NK-92 (cell line): ENCODE measurements around the gene ANTXR2.
"Not testable (repeated sequence)": the region's sequence is repeated elsewhere in the genome, so short reads cannot be mapped to it uniquely, and the experiment has no call there.

ENCODE experiments used
- DNase-seq: peaks from one replicate; lab custom pipeline; 2025; ENCODE audit not compliant: unreplicated experiment; lab: John Stamatoyannopoulos, UW

The ANTXR2 gene

DNA sequence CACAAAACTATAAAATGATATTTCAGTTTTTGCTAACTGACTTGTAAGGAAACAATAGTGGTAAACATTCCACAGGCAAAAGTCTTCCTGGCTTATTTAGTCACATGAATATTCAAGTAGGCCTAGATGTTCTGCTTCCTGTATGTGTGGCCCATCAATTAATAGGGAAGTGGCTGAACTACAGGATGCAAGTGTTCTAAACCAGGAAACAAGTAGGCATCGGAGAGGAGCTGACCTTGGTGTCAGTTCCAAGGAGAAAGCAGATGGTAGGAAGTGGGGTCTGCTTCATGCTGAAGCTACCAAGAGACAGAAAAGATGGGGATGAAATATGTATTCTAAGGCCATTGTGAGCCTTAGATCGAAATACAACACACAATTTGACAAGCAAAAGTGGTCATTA lies 149.7 kb downstream of the ANTXR2 start:
- no peak for DNase-seq

DNA sequence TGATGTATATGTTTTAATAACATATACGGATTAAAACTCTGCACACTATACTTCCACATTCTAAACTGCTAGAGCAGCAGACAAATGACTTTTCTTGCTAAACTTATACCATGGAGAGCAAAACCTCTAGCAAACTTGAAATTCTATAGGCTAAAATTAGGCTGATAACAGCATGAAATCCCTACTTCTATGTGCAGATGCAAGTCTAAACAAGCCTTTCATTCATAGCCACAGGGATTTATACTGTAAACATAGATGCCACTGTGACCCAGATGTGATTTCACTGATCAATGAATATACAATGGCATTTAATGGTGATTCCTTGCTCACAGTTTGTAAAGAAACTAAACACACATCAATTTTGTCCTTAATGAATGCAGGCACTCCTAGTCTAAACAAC lies 151.0 kb downstream of the ANTXR2 start:
- no peak for DNase-seq

DNA sequence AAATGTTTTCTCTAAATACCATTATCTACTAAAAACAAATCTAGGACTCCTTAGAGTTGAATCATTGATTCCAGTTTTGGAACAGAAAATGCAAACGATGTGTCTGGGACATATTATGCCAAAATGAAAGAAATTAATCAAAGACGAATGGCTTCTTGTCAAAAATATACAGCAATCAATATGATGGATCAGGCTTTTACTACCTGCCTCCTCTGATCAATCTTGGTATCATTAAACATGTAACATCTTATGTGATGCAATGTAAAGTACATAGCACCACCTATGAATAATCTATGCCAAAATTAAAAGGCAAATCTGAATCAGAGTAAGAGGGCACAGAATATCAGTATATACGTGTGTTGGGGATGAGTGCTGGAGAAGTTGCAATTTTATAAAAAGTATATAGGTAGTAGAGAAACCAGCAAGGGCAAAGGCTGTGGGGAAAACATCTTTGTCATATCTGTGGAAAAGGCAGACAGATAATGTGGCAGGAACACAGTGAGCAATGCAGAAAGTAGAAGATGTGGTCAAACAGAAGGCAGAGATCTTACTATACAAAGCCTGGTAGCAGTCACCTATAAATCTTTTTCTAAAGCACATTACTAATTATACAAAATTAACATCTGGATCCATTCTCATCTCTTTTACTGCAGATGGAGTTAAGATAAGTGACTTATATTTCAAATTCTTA lies 152.7 kb downstream of the ANTXR2 start:
- DNase-seq: no peak

DNA sequence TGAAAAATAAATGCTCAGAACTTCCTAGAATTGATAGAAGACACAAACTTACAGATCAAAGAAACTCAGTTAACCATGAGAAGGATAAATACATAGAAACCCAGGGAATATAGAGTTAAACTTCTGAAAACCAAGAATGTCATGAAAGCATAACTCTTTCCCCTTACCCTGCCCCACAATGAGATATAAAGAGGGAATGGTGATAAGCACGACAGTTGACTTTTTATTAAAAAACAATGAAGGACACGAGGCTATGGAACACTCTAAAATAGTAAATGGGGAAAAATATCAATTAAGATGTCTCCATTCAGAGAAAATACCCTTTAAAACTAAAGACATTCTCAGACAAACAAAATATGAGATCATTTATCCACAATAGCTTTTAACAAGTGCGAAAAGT lies 154.7 kb downstream of the ANTXR2 start:
- DNase-seq: no peak

DNA sequence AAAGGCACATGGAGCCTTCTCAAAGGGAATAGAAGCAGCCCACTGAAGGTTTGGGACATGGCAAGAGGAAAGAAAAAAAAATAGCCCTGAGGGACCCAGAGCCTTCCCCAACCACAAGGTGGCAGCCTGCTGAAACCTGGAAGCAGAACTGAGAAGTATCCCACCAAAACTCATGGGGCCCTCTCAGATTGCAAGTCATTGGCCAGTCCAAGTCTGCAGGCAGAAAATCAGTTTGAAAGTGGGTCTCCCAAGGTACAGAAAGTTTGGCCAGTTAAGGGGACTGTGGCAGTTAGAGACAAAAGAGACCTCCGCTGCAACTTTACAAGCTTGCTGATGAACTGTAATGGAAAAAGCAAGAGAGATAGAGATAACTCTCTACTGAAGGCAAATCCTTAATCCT lies 155.8 kb downstream of the ANTXR2 start:
- no peak for DNase-seq

DNA sequence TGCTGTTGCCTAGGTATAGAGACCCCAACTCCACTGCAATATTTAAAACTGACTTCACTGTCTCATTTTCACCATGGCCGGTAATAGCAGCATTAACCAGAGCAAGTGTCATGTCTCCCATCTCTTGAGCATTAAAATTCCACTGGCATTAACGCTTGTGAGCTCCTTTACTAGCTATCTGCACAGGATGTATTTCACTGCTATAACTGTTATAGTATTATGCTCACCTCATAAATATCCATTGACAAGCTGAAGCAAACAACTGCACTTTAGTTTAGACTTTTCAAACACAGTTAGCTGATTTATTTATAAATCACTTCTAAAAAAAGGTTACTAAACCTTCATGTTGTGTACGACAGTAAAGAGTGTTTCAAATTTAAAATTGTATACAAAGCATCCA lies 157.8 kb downstream of the ANTXR2 start:
- no peak for DNase-seq

DNA sequence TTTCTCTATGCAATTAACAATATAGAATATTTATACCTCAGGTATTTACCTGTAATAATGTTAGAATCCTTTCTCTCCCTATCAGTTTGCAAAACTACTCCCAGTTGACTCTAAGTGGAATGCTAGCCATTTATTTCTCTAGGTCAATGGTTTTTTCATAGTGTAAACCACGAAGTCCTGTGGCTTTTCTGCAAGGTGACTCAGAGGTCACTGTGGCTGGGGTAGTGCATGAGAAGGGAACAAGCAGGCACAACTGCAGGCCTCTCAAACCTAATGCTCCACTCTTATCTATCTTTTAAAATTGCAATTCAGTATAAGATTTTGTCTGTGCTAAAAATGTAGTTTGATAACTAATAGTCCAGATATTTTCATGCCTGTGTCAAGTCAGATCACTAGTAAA lies 159.4 kb downstream of the ANTXR2 start:
- DNase-seq: no peak

DNA sequence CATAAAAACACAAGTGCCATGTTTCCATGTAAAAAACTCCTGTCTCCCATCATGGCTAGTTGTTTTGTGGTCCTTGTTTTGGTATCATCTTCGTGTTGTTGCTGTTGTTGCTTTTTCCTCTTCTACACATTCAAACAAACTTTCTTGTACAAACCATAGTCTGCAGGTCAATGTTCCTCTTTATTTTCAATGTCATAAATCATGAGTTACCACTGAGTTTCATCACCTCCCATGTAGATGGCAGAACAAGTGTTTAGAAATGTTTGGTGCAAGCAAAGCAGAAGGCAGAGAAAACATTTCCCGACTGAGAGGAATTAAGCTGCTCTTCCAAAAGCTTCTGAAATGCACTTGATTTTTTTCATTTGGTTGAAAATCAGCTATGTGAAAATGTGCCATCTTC lies 166.0 kb downstream of the ANTXR2 start:
- no peak for DNase-seq

DNA sequence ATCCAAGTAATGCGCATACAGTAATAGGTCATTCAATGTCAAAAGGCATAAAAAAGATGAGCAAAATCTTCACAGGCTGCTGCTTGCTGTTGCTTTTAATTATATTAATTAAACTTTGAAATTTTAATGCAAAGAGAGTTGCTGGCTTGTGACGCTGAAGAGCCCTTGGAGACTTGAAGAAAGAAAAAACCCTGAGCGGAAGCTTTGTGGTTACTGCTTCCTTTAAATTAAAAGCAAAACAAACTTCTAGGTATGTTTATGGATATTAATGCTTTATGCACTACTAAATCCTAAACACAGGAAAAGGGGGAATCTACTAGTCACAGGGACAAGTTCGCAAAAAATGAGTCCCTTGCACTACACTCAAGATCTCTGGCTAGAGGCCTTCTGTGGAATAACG lies 166.7 kb downstream of the ANTXR2 start:
- DNase-seq: no peak

DNA sequence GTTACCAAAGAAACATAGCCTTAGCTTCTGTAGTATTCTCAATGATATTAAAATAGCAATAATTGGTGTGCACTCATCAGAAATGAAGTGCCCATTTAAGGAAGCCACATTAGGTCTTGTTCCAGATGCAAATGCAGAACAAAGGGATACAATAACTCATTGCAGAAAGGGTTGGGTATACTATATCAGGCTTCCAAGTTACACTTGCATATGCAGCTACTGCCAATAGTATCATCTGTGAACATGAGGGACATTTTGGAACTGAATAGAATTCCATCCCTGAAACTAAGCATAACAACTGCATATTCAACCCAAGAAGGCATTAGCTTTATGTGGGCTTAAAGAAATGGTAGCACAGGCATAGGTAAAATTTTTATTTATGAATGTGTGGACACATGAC lies 167.8 kb downstream of the ANTXR2 start:
- DNase-seq: no peak

DNA sequence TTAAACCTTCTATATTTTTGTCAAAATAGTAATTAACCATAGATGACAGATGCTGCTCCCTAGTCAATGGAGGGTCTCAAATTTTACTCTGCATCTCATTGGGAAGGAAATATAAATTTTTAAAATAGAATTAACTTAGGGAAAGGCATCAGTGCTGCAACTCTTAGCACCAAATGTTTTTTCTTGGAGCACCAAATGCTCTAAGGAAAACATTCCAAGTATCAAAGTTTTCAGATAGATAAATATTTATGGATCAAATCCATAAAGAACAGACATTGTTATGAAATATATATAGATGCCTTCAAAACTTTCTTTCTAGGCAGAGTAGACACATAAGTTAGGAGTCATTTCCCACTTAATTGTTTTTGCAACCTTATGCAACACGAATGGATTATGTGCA lies 168.7 kb downstream of the ANTXR2 start:
- DNase-seq: no peak

DNA sequence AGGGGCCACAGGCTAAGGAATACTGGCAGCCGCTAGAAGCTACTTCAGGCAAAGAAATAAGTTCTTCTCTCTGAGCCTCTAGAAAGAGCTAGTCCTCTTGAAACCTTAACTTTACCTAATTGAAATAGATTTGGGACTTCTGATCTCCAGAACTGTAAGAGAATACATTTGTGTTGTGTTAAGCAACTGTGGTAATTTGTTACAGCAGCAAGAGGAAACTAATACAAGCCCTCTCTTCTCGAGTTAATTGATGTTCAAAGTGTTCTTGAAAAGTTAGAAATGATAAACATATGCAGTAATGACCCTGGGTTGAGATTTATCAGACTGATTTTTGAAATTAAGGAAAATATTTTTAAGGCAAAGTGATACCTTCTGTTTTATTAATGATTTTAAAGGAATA lies 172.8 kb downstream of the ANTXR2 start:
- no peak for DNase-seq

DNA sequence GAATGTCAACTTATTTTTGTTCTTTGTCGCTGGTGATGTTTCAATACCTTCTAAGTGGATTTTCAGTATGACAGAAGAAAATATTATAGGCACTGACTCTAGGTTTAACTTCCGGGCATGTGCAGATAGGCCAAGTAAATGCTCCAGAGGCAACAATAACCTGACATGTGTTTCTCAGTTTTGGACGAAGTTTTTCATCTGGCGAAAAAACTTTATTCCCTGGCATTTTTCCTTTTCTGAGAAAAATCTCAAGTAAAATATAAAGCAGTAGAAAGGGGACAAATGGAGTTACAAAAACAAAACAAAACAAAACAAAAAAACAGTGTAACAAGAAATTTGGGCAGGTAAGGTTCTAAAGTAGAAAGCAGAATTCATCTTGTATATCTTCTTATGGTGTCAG lies 173.5 kb downstream of the ANTXR2 start:
- DNase-seq: no peak

DNA sequence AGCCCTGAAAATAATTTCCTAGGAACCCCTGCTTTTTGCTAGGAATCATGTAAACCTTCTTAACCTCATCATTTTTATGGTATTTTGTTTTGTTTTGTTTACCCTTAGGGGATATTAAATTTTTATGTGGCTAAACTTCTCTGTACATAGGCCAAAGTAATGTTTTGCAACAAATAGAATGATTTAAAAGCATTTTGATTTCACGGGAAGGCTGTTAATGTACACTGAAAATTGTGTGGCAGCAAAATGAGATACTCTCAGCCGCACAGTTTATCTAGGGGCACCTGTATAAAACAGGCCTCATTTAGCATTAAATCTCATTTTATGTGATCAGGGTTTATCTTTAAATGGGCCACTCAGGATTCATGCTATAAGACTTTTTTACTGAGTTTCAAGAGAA lies 175.0 kb downstream of the ANTXR2 start:
- DNase-seq: no peak

DNA sequence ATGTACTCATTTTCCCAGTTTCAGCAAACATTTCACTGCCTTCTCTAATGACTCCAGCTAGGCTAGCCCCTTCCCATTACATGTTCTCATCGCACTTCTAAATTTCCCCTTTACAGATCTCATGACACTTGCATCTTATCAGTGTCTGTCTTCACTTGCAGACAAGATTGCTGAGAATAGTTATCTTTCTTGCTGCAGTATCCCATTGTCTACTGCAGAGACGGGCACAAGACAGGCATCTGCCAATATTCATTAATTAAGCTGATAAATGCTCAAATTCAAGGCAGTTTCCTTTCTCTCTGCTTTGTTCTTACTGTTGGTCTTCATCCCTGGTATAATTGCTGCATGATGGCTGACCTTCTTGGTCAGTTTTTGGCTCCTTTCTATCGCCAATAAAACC lies 175.9 kb downstream of the ANTXR2 start:
- DNase-seq: no peak

DNA sequence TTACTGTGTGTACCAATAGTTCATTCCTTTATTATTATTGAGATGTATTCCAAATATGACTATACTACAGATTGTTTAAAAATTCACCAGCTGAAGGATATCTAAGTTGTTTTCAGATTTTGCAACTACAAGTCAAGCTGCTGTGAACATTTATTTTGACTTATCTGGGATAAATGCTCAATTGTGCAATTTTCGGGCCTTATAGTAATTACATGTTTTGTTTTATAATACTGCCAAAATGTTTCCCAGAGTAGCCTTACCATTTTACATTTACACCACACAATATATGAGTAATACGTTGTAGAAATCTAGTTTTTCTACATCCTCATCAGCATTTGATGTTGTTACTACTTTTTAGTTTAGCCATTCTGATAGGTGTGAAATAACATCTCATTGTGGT lies 179.6 kb downstream of the ANTXR2 start:
- no peak for DNase-seq

DNA sequence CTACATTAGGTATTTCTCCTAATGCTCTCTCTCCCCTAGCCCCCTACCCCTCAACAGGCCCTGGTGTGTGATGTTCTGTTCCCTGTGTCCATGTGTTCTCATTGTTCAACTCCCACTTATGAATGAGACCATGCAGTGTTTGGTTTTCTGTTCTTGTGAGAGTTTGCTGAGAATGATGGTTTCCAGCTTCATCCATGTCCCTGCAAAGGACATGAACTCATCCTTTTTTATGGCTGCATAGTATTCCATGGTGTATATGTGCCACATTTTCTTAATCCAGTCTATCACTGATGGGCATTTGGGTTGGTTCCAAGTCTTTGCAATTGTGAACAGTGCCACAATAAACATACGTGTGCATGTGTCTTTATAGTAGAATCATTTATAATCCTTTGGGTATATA lies 184.0 kb downstream of the ANTXR2 start:
- DNase-seq: not testable (repeated sequence)

DNA sequence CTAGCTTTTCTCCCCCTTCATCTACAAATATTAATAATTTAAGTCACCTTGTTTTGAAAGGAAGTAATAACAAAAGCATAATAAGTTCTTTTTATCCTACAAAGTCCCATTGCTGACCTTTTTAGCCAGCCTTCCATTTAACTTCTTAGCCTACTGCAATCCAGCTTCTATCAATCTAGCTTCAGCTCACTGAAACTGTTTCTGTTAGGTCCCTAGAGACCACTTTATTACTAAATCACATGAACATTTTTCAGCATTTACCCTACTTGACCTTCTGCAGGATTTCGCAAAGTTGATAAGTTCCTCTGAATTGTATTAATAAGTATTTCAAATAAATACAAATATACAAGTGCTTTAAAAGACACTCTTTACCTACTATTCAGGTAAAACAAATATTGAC lies 186.5 kb downstream of the ANTXR2 start:
- no peak for DNase-seq

DNA sequence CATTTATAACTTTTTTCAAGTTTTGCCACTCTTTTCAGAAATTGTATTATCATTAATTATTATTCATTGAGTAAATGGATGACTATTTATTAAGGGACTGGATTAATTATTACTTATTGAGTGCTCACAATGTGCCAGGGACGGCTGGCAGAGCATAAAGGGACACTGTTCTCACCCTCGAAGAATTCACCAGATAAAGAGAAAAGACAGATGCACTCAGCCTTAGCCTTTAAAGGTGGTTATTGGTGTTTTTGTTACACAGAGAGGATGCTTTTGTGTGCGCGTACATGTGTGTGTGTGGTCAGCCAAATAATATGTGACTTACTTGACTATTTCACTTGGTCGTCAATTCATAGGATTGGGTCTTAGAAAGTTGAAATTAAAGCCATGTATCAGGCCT lies 187.0 kb downstream of the ANTXR2 start:
- DNase-seq: no peak

DNA sequence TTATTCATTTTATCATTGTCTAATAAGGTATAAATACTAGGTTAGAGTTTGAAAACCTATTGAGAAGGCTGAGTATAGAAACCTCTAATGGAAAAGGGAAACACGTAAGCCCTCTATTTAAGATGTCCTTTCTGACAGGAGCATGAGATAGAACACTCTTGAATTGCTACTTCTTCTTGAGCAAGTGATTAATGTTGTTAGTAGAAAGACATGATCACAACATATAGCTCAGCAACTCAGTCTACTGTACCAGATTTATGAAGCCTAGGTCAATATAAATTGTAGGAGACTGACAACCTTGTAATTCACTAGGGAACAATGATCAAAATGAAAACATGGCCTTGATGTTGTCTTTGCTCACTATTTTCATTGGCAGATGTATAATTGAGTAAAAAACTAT lies 189.7 kb downstream of the ANTXR2 start:
- no peak for DNase-seq

DNA sequence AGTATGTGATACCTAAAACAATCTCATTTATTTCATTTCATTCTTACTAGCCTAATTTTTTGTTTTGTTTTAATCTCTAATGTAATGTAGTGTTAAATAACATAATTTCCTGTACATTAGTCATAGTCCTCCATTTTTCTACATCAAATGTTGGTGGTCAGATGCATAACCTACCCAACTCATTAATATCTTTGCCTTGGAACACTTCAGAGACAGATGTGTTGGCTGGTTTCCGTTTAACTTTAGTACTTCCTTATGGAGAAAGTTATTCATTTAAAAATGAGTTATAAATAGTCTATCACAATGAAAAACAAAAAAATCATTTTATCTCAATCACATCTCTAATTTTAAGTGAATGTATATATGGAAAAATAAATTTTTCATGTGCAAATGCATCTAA lies 190.2 kb downstream of the ANTXR2 start:
- DNase-seq: no peak

DNA sequence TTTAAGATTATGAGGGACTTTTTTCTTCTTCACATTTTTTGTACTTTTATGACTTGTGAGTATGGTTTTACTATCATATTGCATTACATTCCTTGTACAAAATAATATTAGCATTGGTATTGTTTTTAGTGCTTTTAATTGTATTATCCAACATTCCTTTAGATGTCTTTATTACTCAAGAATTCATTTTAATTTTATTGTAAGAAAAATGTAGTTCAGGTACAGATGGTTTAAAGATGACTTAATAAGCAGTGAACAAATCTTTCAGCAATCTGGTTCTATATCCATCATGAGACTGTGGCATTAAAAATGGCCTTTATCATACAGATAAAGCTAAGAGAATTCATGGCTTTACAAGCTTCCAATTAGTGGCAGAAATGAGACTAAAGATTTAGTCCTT lies 191.6 kb downstream of the ANTXR2 start:
- no peak for DNase-seq

DNA sequence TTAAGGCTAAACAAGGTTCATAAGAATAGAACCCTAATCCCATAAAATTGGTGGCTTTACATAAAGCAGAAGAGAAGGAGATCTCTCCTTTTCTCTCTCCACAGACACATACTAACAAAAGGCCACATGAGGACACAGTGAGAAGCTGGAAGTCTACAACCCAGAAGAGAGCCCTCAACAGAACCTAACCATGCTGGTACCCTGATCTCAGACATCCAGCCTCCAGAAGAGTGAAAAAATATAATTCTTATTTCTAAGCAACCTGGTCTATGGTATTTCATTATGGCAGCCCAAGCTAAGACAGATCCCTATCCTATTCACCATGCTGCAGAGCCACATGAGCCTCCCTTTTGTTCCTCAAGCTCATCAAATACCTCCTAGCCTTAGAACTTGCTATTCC lies 195.5 kb downstream of the ANTXR2 start:
- no peak for DNase-seq
